Effector CD8-positive, alpha-beta T cell (primary cell): Measurements from ENCODE around the gene ARHGEF39.
"Not testable (repeated sequence)": the region's sequence is repeated elsewhere in the genome, so short reads cannot be mapped to it uniquely, and the experiment has no call there.

ENCODE experiments used
- DNase-seq: peaks from one replicate; lab custom pipeline; 2025; lab: John Stamatoyannopoulos, UW

ARHGEF39 gene

DNA sequence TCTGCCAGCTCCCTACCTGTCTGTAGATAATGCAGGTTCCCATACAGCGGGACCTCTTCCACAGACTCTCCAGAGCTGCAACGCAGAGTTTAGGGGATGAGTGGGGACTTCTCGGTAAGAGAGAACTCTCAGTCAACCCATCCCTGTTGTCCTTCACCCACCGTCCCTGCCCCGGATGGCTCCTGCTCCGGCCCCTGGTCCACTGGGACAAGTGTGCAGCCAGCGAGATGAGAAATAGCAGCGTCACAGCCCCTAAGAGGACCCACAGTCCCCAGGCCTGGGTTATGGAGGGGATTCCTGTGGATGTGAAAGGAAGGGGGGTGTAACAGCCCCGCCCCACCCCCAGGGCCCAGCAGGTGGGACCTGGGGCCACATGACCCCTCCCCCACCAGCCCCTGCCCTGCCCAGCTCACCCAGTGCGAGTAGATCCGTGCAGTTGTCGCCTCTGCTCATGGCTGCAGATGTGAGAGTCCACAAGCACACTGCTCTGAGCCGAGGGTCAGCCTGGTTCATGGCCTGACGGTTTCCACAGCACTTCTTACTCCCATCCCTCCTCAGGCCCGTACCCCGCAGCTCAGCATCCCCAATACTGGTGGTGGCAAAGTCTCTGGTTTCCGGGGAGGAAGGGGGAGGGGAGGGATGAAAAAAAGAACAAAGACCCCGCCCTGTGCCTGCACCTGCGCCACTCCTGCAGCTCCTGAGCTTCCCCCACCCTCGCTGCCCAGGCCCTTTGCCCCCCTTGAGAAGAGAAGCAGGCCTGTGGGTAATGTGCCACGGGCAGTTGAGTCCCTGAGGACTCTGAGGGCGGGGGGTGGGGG, 14.4 kb downstream of the ARHGEF39 start, which contains the start of gene SIT1:
SIT1 (minus strand) TSS at position 591 of the 818 bp plus-strand sequence; CDS start at position 513, 78 bp downstream.
- DNase-seq = peak; percentile 22

GRCh38 chr9:35649431-35650340, 15.3 kb downstream of the ARHGEF39 start:
- peak; percentile 15 for DNase-seq

DNA sequence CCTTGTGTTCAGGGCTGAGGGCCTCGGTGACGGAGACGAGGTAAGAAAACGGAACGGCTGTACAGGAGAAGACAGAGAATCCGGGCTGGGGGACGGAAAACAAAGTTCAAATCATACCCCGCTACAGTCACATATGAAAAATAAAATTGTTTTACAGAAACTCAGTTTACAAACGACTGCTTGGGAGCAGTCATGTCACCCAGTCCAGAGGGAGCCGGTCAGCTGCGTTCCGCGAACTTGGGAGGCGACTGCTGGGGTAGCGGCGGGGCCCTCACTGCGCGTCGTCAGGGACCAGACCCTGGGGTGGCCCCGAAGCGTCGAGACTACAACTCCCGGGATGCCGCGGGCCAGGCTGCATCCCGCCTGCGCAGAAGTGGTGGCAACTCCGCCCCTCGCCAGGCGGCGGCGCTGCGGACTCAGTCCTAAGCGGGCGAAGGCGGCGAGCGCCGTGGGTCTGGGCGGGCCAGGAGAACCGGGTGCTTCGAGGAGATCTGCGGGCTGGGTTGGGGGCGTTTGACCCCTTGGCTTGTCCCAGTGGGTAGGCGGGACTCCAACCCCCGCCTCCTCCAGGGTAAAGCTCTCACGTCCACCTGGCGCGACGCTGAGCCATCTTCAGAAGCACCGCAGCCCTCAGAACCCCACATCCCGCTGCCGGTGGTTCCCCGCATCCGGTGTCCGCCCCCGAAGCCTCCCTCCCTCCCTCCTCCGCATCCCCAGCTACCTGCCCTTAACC, 18.3 kb downstream of the ARHGEF39 start:
- peak; percentile 87 for DNase-seq

DNA sequence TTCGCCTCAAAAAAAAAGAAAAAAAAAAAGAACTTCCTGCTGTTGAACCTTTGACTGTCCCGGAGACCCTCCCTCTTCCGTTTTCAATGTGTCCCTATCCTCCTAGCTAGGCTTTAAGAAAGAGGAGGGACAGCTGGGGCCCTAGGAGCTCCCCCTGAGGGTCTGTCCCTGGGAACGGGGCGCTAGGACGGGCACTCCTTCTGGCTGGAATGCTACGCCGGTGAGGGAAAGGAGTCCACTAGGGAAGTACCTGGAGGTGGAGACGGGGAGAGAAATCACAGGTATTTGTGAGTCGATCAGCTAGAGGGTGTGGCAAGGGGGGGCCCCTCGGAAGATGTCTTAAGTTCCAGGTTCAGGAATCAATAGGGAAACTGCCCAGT, 18.9 kb downstream of the ARHGEF39 start:
- no peak for DNase-seq

DNA sequence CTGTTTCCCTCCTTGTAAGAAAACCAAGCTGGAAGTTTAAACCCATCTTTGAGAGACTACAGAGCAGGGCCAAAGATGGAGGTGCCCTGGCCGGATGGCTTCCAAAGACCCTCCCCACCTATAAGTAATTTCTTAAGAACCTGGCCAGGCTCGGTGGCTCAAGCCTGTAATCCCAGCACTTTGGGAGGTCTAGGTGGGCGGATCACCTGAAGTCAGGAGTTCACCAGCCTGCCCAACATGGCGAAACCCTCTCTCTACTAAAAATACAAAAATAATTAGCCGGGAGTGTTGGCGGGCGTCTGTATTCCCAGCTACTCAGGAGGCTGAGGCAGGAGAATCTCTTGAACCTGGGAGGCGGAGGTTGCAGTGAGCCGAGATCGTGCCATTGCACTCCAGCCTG, 19.3 kb downstream of the ARHGEF39 start:
- DNase-seq = not testable (repeated sequence)

DNA sequence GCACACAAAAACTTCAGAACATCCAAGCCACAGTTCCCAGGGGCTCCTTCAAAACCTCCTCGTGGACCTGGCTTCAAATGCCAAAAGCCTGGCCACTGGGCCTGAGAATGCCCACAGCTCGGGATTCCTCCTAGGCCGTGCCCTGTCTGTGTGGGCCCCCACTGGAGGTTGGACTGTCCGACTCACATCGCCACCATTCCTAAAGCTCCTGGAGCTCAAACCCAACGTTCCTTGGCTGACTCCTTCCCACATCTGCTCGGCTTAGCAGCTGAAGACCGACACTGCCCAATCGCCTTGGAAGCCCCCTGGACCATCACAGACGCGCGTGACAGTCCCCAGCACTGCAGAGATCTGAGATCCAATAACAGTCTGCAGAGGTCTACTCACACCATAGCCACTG, 21.9 kb downstream of the ARHGEF39 start:
- DNase-seq = no peak

GRCh38 chr9:35641478-35641877, 23.5 kb downstream of the ARHGEF39 start:
- not testable (repeated sequence) for DNase-seq

GRCh38 chr9:35640431-35640830, 24.6 kb downstream of the ARHGEF39 start:
- not testable (repeated sequence) for DNase-seq

DNA sequence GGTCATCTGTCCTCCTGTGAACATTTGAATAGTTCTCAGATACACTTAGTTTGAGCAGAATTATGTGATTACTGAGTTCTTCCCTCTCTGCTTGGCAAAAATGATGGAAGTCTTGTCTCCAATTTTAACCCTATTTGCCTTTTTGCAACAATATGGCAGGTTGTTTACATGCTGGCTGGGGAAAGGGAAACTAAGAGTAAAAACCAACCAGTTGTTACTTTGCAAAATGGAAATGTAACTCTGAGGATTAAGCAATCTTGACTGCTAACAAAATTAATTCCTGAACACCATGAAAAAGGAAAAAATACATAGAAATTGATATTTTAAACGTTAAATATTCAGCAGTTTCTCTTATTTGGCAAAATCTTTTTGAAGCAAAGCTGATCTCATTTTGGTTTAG, 25.4 kb downstream of the ARHGEF39 start:
- no peak for DNase-seq

DNA sequence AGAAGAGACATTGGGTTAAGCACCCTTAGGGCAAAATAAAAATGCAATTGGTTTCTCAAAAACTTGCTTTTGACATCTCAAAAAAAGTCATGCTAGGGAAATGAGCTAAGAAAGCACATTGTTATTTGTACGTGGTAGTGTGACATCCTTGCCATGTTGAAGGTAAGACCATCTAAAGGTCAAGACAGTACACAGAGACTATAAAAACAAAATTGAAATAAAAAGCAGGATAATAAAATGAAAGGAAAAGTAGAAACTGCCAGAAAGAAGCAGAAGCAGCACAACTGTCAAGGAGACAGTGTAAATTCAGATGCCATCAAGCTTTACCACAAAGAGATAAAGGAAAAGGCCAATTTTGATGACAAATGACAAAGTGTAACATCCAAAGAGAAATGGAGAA, 25.8 kb downstream of the ARHGEF39 start:
- DNase-seq = not testable (repeated sequence)

- not testable (repeated sequence) for DNase-seq
These were observed 26.2 kb downstream of the ARHGEF39 start for GRCh38 chr9:35638751-35639150.

DNA sequence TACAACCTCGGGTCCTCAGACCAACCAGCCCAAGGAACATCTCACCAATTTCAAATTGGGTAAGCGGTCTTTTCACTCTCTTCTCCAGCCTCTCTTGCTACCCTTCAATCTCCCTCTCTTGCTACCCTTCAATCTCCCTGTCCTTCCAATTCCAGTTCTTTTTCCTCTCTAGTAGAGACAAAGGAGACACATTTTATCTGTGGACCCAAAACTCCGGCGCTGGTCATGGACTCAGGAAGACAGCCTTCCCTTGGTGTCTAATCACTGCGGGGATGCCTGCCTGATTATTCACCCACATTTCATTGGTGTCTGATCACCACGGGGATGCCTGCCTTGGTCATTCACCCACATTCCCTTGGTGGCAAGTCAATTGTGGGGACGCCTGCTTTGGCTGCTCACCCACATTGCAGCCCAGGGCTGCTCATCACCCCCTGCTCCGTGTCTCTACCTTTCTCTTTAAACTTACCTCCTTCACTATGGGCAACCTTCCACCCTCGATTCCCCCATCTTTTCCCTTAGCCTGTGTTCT, 27.5 kb downstream of the ARHGEF39 start:
- not testable (repeated sequence) for DNase-seq

DNA sequence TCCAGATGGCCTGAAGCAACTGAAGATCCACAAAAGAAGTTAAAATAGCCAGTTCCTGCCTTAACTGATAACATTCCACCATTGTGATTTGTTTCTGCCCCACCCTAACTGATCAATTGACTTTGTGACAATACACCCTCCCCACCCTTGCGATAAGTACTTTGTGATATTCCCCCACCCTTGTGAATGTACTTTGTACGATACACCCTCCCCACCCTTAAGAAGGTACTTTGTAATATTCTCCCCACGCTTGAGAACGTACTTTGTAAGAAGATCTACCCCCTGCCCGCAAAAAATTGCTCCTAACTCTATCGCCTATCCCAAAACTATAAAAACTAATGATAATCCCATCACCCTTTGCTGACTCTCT, 28.1 kb downstream of the ARHGEF39 start:
- not testable (repeated sequence) for DNase-seq

DNA sequence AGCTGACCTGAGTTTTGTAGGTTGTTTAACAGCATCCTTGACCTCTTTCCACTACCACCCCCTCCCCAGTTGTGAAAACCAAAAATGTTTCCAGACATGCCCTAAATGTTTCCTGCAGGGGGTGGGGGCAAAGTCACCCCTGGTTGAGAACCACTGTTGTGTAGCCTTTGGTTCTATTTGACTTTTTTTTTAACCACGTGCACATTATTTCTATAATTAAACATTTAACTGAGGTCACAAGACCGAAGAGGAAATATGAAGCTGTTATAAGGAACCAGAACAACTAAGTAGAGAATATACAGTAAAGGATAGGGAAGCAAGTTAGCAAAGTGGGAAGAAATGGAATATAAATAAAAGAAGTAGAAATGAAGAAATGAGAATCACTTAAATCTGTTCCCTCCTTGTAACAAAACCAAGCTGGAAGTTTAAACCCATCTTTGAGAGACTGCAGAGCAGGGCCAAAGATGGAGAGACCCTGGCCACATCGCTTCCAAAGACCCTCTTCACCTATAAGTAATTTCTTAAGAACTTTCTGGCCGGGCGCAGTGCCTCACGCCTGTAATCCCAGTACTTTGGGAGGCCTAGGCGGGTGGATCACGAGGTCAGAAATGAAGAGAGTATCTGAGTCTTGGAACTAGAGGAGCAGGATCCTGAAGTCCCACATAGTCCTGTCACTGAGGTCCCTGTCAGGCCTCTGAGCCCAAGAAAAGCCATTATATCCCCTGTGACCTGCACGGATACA, 28.7 kb downstream of the ARHGEF39 start:
- DNase-seq = no peak

- DNase-seq = no peak
These were observed 29.3 kb downstream of the ARHGEF39 start for GRCh38 chr9:35635730-35636129.

DNA sequence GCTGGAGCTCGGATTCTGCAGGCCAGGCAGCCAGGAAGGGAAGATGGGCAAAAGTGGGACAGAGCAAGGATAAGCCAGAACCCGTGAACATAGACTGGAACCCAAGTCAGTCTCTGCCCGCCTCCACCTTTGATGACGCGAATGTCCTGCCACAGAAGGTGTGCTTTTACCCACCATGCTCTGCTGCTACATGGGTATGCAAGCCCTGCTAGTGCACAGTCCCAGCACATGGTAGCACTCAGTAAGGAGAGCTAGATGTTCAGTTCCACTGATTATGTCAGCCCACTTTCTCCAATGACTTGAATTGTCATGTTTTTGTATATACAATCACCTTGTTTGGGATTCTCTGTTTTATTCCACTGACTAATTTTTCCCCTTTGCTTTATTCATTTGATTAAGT, 35.4 kb downstream of the ARHGEF39 start:
- no peak for DNase-seq

DNA sequence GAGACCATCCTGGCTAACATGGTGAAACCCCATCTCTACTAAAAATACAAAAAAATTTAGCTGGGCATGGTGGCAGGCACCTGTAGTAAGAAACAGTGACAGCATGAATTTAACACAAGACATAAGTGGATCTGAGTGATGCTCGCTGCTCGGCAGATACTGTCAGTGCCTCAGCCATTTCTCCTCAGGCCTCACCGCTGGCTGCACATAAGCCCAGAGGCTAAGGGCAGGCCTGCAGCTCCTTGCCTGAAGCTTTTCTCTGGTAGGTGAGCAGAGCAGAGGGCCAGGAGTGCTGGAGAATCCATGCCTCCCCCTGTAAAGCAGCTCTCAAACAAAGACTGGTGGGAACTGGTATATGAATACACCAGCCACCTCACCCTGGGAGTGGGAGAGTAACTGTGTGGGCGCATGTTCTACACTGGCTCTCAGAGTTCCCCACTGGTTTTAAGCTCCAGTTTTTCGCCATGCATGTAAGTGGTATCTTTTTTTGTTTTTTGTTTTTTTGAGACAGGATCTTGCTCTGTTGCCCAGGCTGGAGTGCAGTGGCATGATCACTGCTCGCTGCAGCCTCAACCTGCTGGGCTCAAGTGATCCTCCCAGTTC, 36.5 kb downstream of the ARHGEF39 start:
- no peak for DNase-seq

- no peak for DNase-seq
These were observed 37.4 kb downstream of the ARHGEF39 start for GRCh38 chr9:35627575-35627974.

- DNase-seq = no peak
These were observed 45.2 kb downstream of the ARHGEF39 start for GRCh38 chr9:35619800-35620158.

GRCh38 chr9:35618854-35619799, 45.9 kb downstream of the ARHGEF39 start:
- no peak for DNase-seq
